ENCODE results near the gene FAM20A.

FAM20A gene

GRCh38 chr17:68612923-68613292 is 11.7 kb upstream of the FAM20A start:
- TF ChIP-seq EZH2 (IDR thresholded peaks at IDR 0.05) (no peak), POLR2AphosphoS5 (IDR thresholded peaks at IDR 0.05; ENCODE audit: borderline replicate concordance, low read depth, low read length) (no peak), FOXP2 (optimal IDR thresholded peaks at IDR 0.05; ENCODE audit: control extremely low read depth, extremely low read length, insufficient read depth) (no peak)
- no peaks in the 10 kb centered on the region; the same call in 1 of the 2 replicates for H3K9me3 ChIP-seq (ENCODE audit: low read depth, low read length)
- H3K9ac ChIP-seq (ENCODE audit: insufficient read length) = no peak overlapping the region
- no peak for DNase-seq (ENCODE audit: low read depth, low spot score)
- no peak overlapping the region for H3K27ac ChIP-seq
- H3K36me3 ChIP-seq (ENCODE audit: insufficient read depth, low read length) = no peaks in the 10 kb centered on the region
- H3K4me3 ChIP-seq = no peak overlapping the region

- Histone ChIP-seq H3K9me3 (ENCODE audit: low read depth, low read length) (no peaks in the 10 kb centered on the region; the same call in 1 of the 2 replicates), H3K9ac (ENCODE audit: insufficient read length) (no peak overlapping the region), H3K27ac (no peak overlapping the region), H3K4me3 (no peak overlapping the region), H3K36me3 (ENCODE audit: insufficient read depth, low read length) (no peaks in the 10 kb centered on the region)
- TF ChIP-seq EZH2 (IDR thresholded peaks at IDR 0.05) = no peak
- no peak for TF ChIP-seq POLR2AphosphoS5 (IDR thresholded peaks at IDR 0.05; ENCODE audit: borderline replicate concordance, low read depth, low read length)
- TF ChIP-seq FOXP2 (optimal IDR thresholded peaks at IDR 0.05; ENCODE audit: control extremely low read depth, extremely low read length, insufficient read depth) = no peak
- DNase-seq (ENCODE audit: low read depth, low spot score) = no peak
These were observed 11.2 kb upstream of the FAM20A start for GRCh38 chr17:68612209-68612922.

GRCh38 chr17:68611353-68612208 is 10.4 kb upstream of the FAM20A start:
- no peak for DNase-seq (ENCODE audit: low read depth, low spot score)
- TF ChIP-seq FOXP2 (optimal IDR thresholded peaks at IDR 0.05; ENCODE audit: control extremely low read depth, extremely low read length, insufficient read depth) = no peak
- TF ChIP-seq POLR2AphosphoS5 (IDR thresholded peaks at IDR 0.05; ENCODE audit: borderline replicate concordance, low read depth, low read length) = no peak
- TF ChIP-seq EZH2 (IDR thresholded peaks at IDR 0.05) = no peak
- no peak overlapping the region for H3K27ac ChIP-seq
- no peaks in the 10 kb centered on the region; the same call in 1 of the 2 replicates for H3K9me3 ChIP-seq (ENCODE audit: low read depth, low read length)
- H3K36me3 ChIP-seq (ENCODE audit: insufficient read depth, low read length) = no peaks in the 10 kb centered on the region
- H3K9ac ChIP-seq (ENCODE audit: insufficient read length) = no peak overlapping the region
- no peak overlapping the region for H3K4me3 ChIP-seq

GRCh38 chr17:68610554-68610953 is 9.4 kb upstream of the FAM20A start:
- no peak overlapping the region for H3K4me3 ChIP-seq
- no peaks in the 10 kb centered on the region for H3K36me3 ChIP-seq (ENCODE audit: insufficient read depth, low read length)
- no peak for DNase-seq (ENCODE audit: low read depth, low spot score)
- no peaks in the 10 kb centered on the region; the same call in 1 of the 2 replicates for H3K9me3 ChIP-seq (ENCODE audit: low read depth, low read length)
- H3K27ac ChIP-seq = no peak overlapping the region
- H3K9ac ChIP-seq (ENCODE audit: insufficient read length) = no peak overlapping the region
- no peak for TF ChIP-seq EZH2 (IDR thresholded peaks at IDR 0.05)
- TF ChIP-seq FOXP2 (optimal IDR thresholded peaks at IDR 0.05; ENCODE audit: control extremely low read depth, extremely low read length, insufficient read depth) = no peak

GRCh38 chr17:68608515-68609130 is 7.5 kb upstream of the FAM20A start:
- Histone ChIP-seq H3K4me3 (no peak overlapping the region), H3K9me3 (ENCODE audit: low read depth, low read length) (no peaks in the 10 kb centered on the region; the same call in 1 of the 2 replicates), H3K36me3 (ENCODE audit: insufficient read depth, low read length) (no peaks in the 10 kb centered on the region), H3K27ac (no peak overlapping the region), H3K9ac (ENCODE audit: insufficient read length) (no peak overlapping the region)
- TF ChIP-seq EZH2 (IDR thresholded peaks at IDR 0.05) (no peak), POLR2AphosphoS5 (IDR thresholded peaks at IDR 0.05; ENCODE audit: borderline replicate concordance, low read depth, low read length) (no peak), FOXP2 (optimal IDR thresholded peaks at IDR 0.05; ENCODE audit: control extremely low read depth, extremely low read length, insufficient read depth) (no peak)
- DNase-seq (ENCODE audit: low read depth, low spot score) = no peak

- Histone ChIP-seq H3K4me3 (no peak overlapping the region), H3K9me3 (ENCODE audit: low read depth, low read length) (no peaks in the 10 kb centered on the region; the same call in 1 of the 2 replicates), H3K9ac (ENCODE audit: insufficient read length) (no peak overlapping the region), H3K36me3 (ENCODE audit: insufficient read depth, low read length) (no peaks in the 10 kb centered on the region), H3K27ac (no peak overlapping the region)
- TF ChIP-seq POLR2AphosphoS5 (IDR thresholded peaks at IDR 0.05; ENCODE audit: borderline replicate concordance, low read depth, low read length) (no peak), EZH2 (IDR thresholded peaks at IDR 0.05) (no peak), FOXP2 (optimal IDR thresholded peaks at IDR 0.05; ENCODE audit: control extremely low read depth, extremely low read length, insufficient read depth) (no peak)
- no peak for DNase-seq (ENCODE audit: low read depth, low spot score)
These were observed 5.5 kb upstream of the FAM20A start for GRCh38 chr17:68606451-68607307.

GRCh38 chr17:68605914-68606313 is 4.7 kb upstream of the FAM20A start:
- DNase-seq (ENCODE audit: low read depth, low spot score) = no peak
- TF ChIP-seq EZH2 (IDR thresholded peaks at IDR 0.05) (no peak), POLR2AphosphoS5 (IDR thresholded peaks at IDR 0.05; ENCODE audit: borderline replicate concordance, low read depth, low read length) (no peak), FOXP2 (optimal IDR thresholded peaks at IDR 0.05; ENCODE audit: control extremely low read depth, extremely low read length, insufficient read depth) (no peak)
- Histone ChIP-seq H3K9me3 (ENCODE audit: low read depth, low read length) (no peaks in the 10 kb centered on the region; the same call in 1 of the 2 replicates), H3K27ac (no peak overlapping the region), H3K9ac (ENCODE audit: insufficient read length) (no peak overlapping the region), H3K36me3 (ENCODE audit: insufficient read depth, low read length) (no peaks in the 10 kb centered on the region), H3K4me3 (no peak overlapping the region)
